Transverse colon (tissue), 4 donors: Measurements from ENCODE around the gene DTWD2.

Source experiments
- POLR2A ChIP-seq: fragments of 450-650 bp; IDR thresholded peaks from one replicate; pipeline ENCODE4 v1.6.1; 2016; ENCODE audit warnings: antibody characterized with exemption, mild to moderate bottlenecking, moderate library complexity
- POLR2AphosphoS5 ChIP-seq, 3 donors: sonication (generic); formaldehyde crosslinking; IDR thresholded peaks; one replicate each; pipeline ENCODE4 v1.6.1; 2016; ENCODE audit warnings: antibody characterized with exemption in 3 of 3
- TF ChIP-seq, protein P1 (sequence below), 5 experiments: fragments of 200-600 bp in 3 of 5; fragments of 450-650 bp in 2 of 5; sonication (generic) in 3 of 5; IDR thresholded peaks; 1 replicate in 2 of 5; 2 replicates in 3 of 5; pipeline ENCODE4 v1.5.1; 2016 to 2017; ENCODE audit warnings: antibody characterized with exemption in 5 of 5, inconsistent platforms in 3 of 5, mild to moderate bottlenecking in 2 of 5, moderate library complexity in 1 of 5

DNA sequence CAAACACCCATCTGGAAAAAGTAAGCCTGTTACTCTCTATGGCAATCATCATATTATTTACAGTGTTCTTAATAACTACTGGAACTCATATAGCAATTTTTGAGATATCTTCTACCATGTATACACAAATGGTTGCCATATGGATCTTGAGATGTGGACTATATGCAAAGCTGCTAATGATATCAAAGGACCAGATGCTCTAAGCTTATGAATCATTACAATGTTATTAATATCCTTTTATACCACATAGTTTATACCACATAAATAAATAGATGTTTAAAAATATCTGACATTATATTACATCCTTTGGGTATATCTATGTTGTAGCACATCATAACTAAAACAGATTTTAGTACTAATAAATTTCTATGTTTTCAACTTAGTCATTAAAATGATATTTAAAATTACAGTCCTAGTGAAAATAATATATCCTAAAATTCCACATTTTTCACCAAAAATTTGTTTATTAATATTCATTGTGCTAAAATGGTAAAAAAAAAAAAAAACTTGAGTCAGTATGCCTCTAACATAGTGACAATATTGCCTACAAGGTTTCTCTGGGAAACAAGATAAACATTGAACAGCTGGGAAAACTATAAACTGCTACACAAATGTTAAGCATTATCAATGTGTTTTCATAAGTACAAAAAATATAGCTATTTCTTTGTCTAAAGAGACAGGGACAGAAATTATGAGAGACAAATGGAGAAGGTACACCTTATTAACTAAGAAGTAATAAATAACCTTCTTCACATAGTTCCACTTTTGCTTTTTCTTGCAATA, 85.5 kb downstream of the DTWD2 start:
- TF ChIP-seq, protein P1, sequence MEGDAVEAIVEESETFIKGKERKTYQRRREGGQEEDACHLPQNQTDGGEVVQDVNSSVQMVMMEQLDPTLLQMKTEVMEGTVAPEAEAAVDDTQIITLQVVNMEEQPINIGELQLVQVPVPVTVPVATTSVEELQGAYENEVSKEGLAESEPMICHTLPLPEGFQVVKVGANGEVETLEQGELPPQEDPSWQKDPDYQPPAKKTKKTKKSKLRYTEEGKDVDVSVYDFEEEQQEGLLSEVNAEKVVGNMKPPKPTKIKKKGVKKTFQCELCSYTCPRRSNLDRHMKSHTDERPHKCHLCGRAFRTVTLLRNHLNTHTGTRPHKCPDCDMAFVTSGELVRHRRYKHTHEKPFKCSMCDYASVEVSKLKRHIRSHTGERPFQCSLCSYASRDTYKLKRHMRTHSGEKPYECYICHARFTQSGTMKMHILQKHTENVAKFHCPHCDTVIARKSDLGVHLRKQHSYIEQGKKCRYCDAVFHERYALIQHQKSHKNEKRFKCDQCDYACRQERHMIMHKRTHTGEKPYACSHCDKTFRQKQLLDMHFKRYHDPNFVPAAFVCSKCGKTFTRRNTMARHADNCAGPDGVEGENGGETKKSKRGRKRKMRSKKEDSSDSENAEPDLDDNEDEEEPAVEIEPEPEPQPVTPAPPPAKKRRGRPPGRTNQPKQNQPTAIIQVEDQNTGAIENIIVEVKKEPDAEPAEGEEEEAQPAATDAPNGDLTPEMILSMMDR (IDR thresholded peaks at IDR 0.05), result no peak
- no peak for TF ChIP-seq POLR2A
- TF ChIP-seq POLR2AphosphoS5 (IDR thresholded peaks at IDR 0.05), result no peak
